Esophagus squamous epithelium (tissue), 4 donors: ENCODE measurements around the gene NXF2B.
"Not testable (repeated sequence)": the region's sequence is repeated elsewhere in the genome, so short reads cannot be mapped to it uniquely, and the experiment has no call there.

Source experiments
- POLR2A ChIP-seq, 4 donors: fragments of 450-650 bp; IDR thresholded peaks; one replicate each; pipeline ENCODE4 v1.6.1; 2017; ENCODE audit warnings: antibody characterized with exemption in 4 of 4, mild to moderate bottlenecking in 4 of 4, moderate library complexity in 3 of 4
- TF ChIP-seq, protein P1 (sequence below), 6 experiments: fragments of 450-650 bp in 4 of 6; fragments of 200-600 bp in 2 of 6; sonication (generic) in 2 of 6; IDR thresholded peaks; one replicate each; pipeline ENCODE4 v1.5.1; 2016 to 2019; ENCODE audit warnings: antibody characterized with exemption in 6 of 6, mild to moderate bottlenecking in 4 of 6, moderate library complexity in 4 of 6

GRCh38 chrX:102458615-102459014, 18.8 kb upstream of the NXF2B start:
- TF ChIP-seq, protein P1, sequence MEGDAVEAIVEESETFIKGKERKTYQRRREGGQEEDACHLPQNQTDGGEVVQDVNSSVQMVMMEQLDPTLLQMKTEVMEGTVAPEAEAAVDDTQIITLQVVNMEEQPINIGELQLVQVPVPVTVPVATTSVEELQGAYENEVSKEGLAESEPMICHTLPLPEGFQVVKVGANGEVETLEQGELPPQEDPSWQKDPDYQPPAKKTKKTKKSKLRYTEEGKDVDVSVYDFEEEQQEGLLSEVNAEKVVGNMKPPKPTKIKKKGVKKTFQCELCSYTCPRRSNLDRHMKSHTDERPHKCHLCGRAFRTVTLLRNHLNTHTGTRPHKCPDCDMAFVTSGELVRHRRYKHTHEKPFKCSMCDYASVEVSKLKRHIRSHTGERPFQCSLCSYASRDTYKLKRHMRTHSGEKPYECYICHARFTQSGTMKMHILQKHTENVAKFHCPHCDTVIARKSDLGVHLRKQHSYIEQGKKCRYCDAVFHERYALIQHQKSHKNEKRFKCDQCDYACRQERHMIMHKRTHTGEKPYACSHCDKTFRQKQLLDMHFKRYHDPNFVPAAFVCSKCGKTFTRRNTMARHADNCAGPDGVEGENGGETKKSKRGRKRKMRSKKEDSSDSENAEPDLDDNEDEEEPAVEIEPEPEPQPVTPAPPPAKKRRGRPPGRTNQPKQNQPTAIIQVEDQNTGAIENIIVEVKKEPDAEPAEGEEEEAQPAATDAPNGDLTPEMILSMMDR (IDR thresholded peaks at IDR 0.05), result not testable (repeated sequence)
- TF ChIP-seq POLR2A (IDR thresholded peaks at IDR 0.05), result not testable (repeated sequence)
